HepG2 (cell line): ENCODE results near the gene ARF4. TPM values are rescaled to one million over a fixed set of nuclear protein-coding genes. Genes with fewer than 3 reads are reported as not detected.

Source experiments
- AGO1 ChIP-seq: fragments of 200-400 bp; formaldehyde crosslinking; IDR thresholded peaks from 2 replicates; pipeline ENCODE4 v1.6.1; 2017; ENCODE audit warnings: mild to moderate bottlenecking, low read depth, low read length, moderate library complexity; ENCODE audit not compliant: poor library complexity, severe bottlenecking
- ELK4 ChIP-seq: sonication (generic); formaldehyde crosslinking; IDR thresholded peaks from 2 replicates; pipeline ENCODE4 v1.9.0; 2021; ENCODE audit warnings: missing genetic modification reagents, borderline replicate concordance
- GMEB1 ChIP-seq: sonication (generic); formaldehyde crosslinking; IDR thresholded peaks from 2 replicates; pipeline ENCODE4 v1.5.1; 2020; ENCODE audit warnings: missing genetic modification reagents, mild to moderate bottlenecking, borderline replicate concordance
- HDAC6 ChIP-seq: fragments of 200-600 bp; sonication (generic); IDR thresholded peaks from 2 replicates; pipeline ENCODE4 v1.7.0; 2017; ENCODE audit warnings: mild to moderate bottlenecking, antibody characterized with exemption, low read length, low read depth
- HNRNPH1 ChIP-seq: fragments of 200-400 bp; formaldehyde crosslinking; optimal IDR thresholded peaks from 2 replicates; pipeline ENCODE3; 2017; ENCODE audit warnings: mild to moderate bottlenecking, low read depth, low read length
- ISL2 ChIP-seq: sonication (generic); formaldehyde crosslinking; IDR thresholded peaks from 2 replicates; pipeline ENCODE4 v1.5.0; 2020; ENCODE audit warnings: missing genetic modification reagents
- MAF1 ChIP-seq: sonication (generic); formaldehyde crosslinking; IDR thresholded peaks from 2 replicates; pipeline ENCODE4 v1.5.0; 2020; ENCODE audit warnings: missing genetic modification reagents, borderline replicate concordance
- MAFF ChIP-seq: IDR thresholded peaks from 2 replicates; pipeline ENCODE4 v1.6.1; 2011; ENCODE audit warnings: low read depth, low read length, improper control_type of control experiment
- MYNN ChIP-seq: sonication (generic); formaldehyde crosslinking; IDR thresholded peaks from 2 replicates; pipeline ENCODE4 v1.4.0; 2020; ENCODE audit warnings: mild to moderate bottlenecking, low read depth, missing genetic modification reagents
- NFYB ChIP-seq: sonication (generic); formaldehyde crosslinking; IDR thresholded peaks from 2 replicates; pipeline ENCODE4 v1.4.0; 2020; ENCODE audit warnings: missing genetic modification reagents
- PRDM10 ChIP-seq: sonication (generic); formaldehyde crosslinking; IDR thresholded peaks from 2 replicates; pipeline ENCODE4 v1.4.0; 2020; ENCODE audit warnings: low read depth, missing genetic modification reagents
- RXRB ChIP-seq: IDR thresholded peaks from 2 replicates; pipeline ENCODE4 v1.6.1; 2016; ENCODE audit warnings: borderline replicate concordance, missing genetic modification reagents, missing compliant biosample characterization
- YEATS4 ChIP-seq: sonication (generic); formaldehyde crosslinking; IDR thresholded peaks from 2 replicates; pipeline ENCODE4 v1.4.0; 2020; ENCODE audit warnings: missing genetic modification reagents, borderline replicate concordance
- YY1 ChIP-seq: IDR thresholded peaks from 2 replicates; pipeline ENCODE4 v1.6.1; 2011; ENCODE audit warnings: low read length, low read depth, moderate library complexity, mild to moderate bottlenecking; ENCODE audit not compliant: insufficient read depth, insufficient replicate concordance
- ZBTB39 ChIP-seq: sonication (generic); formaldehyde crosslinking; IDR thresholded peaks from 2 replicates; pipeline ENCODE4 v1.5.0; 2020; ENCODE audit warnings: missing genetic modification reagents
- ZNF207 ChIP-seq: fragments of 450-650 bp; IDR thresholded peaks from 2 replicates; pipeline ENCODE4 v1.6.1; 2016; ENCODE audit warnings: antibody characterized with exemption, borderline replicate concordance
- ZNF337 ChIP-seq: sonication (generic); formaldehyde crosslinking; IDR thresholded peaks from 2 replicates; pipeline ENCODE4 v1.5.1; 2020; ENCODE audit warnings: missing genetic modification reagents, low read depth, mild to moderate bottlenecking, borderline replicate concordance
- ZNF569 ChIP-seq: sonication (generic); formaldehyde crosslinking; IDR thresholded peaks from 2 replicates; pipeline ENCODE4 v1.5.0; 2020; ENCODE audit warnings: mild to moderate bottlenecking, missing genetic modification reagents, moderate library complexity, borderline replicate concordance
- ZNF598 ChIP-seq: sonication (generic); formaldehyde crosslinking; IDR thresholded peaks from 2 replicates; pipeline ENCODE4 v1.5.1; 2020; ENCODE audit warnings: mild to moderate bottlenecking, missing genetic modification reagents, borderline replicate concordance
- ZNF616 ChIP-seq: sonication (generic); formaldehyde crosslinking; IDR thresholded peaks from 2 replicates; pipeline ENCODE4 v1.5.0; 2020; ENCODE audit warnings: low read depth, mild to moderate bottlenecking, missing genetic modification reagents
- polyA plus RNA-seq, 8 experiments: library from polyadenylated mRNA; depleted of rRNA in 3 of 8; stranded (reverse) in 7 of 8; unstranded in 1 of 8; fragments of >200 nt; fragmentation: Illumina TruSeq in 4 of 8; extraction: Trizol in 4 of 8; gene quantifications; 2 replicates each; pipeline versions ENCODE4 v1.2.1 to v1.2.3, GENCODE V29; 2011 to 2016; ENCODE audit warnings: low read depth in 4 of 8, missing spikeins in 1 of 8, mixed read lengths in 1 of 8; ENCODE audit not compliant: insufficient read depth in 1 of 8
- total RNA-seq, 5 experiments: library from RNA; depleted of rRNA; stranded (reverse); fragments of >200 nt; fragmentation: Illumina TruSeq; extraction: Trizol; gene quantifications; 2 replicates each; pipeline ENCODE4 v1.2.3, GENCODE V29; 2016; ENCODE audit warnings: low read depth in 1 of 5

The ARF4 gene
- total and polyA plus RNA-seq, 2 of the 13 experiments (the other 11 are each of a cell fraction or from before 2014, with no cell fraction given): 184 to 250 TPM

GRCh38 chr3:57596495-57597126, 533 bp downstream of the ARF4 start (continued):
- TF ChIP-seq PRDM10: no peak
- TF ChIP-seq ELK4 (CRISPR knock-in tag): no peak
- no peak for TF ChIP-seq YEATS4 (CRISPR knock-in tag)
- no peak for TF ChIP-seq HNRNPH1
- TF ChIP-seq ZNF598 (CRISPR knock-in tag): no peak
- TF ChIP-seq MYNN (CRISPR knock-in tag): no peak
- no peak for TF ChIP-seq NFYB (CRISPR knock-in tag)
- TF ChIP-seq ZNF207: no peak
- TF ChIP-seq ZNF569 (CRISPR knock-in tag): no peak
- peak; percentile 33 for TF ChIP-seq AGO1
- no peak for TF ChIP-seq ZNF616
- no peak for TF ChIP-seq ISL2 (CRISPR knock-in tag)
- TF ChIP-seq MAFF: no peak
- no peak for TF ChIP-seq HDAC6
- no peak for TF ChIP-seq MAF1
- TF ChIP-seq RXRB (CRISPR knock-in tag): 0 out of 2 replicates have a peak, but pooled peaks have one; percentile 26
- TF ChIP-seq ZBTB39 (CRISPR knock-in tag): no peak
- TF ChIP-seq YY1: no peak
- no peak for TF ChIP-seq ZNF337 (CRISPR knock-in tag)
- TF ChIP-seq GMEB1 (CRISPR knock-in tag): no peak
